HepG2 (cell line): Measurements from ENCODE around the gene ACADVL. TPM values are rescaled to one million over a fixed set of nuclear protein-coding genes. Genes with fewer than 3 reads are reported as not detected.

Source experiments
- CCAR2 ChIP-seq: fragments of 200-400 bp; formaldehyde crosslinking; optimal IDR thresholded peaks from 2 replicates; pipeline ENCODE3; 2018; ENCODE audit warnings: low read depth, mild to moderate bottlenecking, low read length, moderate library complexity
- CTCF ChIP-seq: sonication (generic); formaldehyde crosslinking; IDR thresholded peaks from 2 replicates; pipeline ENCODE4 v1.5.0; 2020; ENCODE audit warnings: mild to moderate bottlenecking, missing genetic modification reagents, moderate library complexity
- FOXK1 ChIP-seq: sonication (generic); formaldehyde crosslinking; IDR thresholded peaks from 2 replicates; pipeline ENCODE4 v1.4.0; 2020; ENCODE audit warnings: low read depth, missing genetic modification reagents, borderline replicate concordance
- GATAD1 ChIP-seq: IDR thresholded peaks from 2 replicates; pipeline ENCODE4 v1.6.1; 2016; ENCODE audit warnings: missing genetic modification reagents, missing compliant biosample characterization
- IRX3 ChIP-seq: sonication (generic); formaldehyde crosslinking; IDR thresholded peaks from 2 replicates; pipeline ENCODE4 v1.8.1; 2023; ENCODE audit warnings: mild to moderate bottlenecking, low read depth, missing genetic modification reagents, borderline replicate concordance
- MIER2 ChIP-seq: IDR thresholded peaks from 2 replicates; pipeline ENCODE4 v1.6.1; 2016; ENCODE audit warnings: missing biosample characterization, missing genetic modification reagents
- MTA3 ChIP-seq: sonication (generic); formaldehyde crosslinking; IDR thresholded peaks from 2 replicates; pipeline ENCODE4 v1.4.0; 2020; ENCODE audit warnings: missing genetic modification reagents
- ONECUT2 ChIP-seq: sonication (generic); formaldehyde crosslinking; IDR thresholded peaks from 2 replicates; pipeline ENCODE4 v1.4.0; 2020; ENCODE audit warnings: missing genetic modification reagents
- POLR2A ChIP-seq, 2 experiments: IDR thresholded peaks; 2 replicates each; pipeline ENCODE4 v1.6.1; 2011; ENCODE audit warnings: low read depth in 2 of 2, low read length in 2 of 2, mild to moderate bottlenecking in 1 of 2, moderate library complexity in 1 of 2; ENCODE audit not compliant: insufficient read depth in 1 of 2
- SOX5 ChIP-seq: IDR thresholded peaks from 2 replicates; pipeline ENCODE4 v1.6.1; 2016; ENCODE audit warnings: borderline replicate concordance
- SP1 ChIP-seq, 2 experiments: fragments of 450-650 bp in 1 of 2; sonication (generic) in 1 of 2; formaldehyde crosslinking in 1 of 2; IDR thresholded peaks; 2 replicates each; pipeline versions ENCODE4 v1.4.0 to v1.6.1; 2016 to 2020; ENCODE audit warnings: missing genetic modification reagents in 1 of 2
- SP2 ChIP-seq: sonication (generic); formaldehyde crosslinking; IDR thresholded peaks from 2 replicates; pipeline ENCODE4 v1.5.1; 2020; ENCODE audit warnings: mild to moderate bottlenecking, missing genetic modification reagents
- TEAD2 ChIP-seq: sonication (generic); formaldehyde crosslinking; IDR thresholded peaks from 2 replicates; pipeline ENCODE4 v1.9.0; 2021; ENCODE audit warnings: missing genetic modification reagents
- THAP7 ChIP-seq: sonication (generic); formaldehyde crosslinking; IDR thresholded peaks from 2 replicates; pipeline ENCODE4 v1.8.1; 2023; ENCODE audit warnings: mild to moderate bottlenecking, missing genetic modification reagents
- TSC22D2 ChIP-seq: sonication (generic); formaldehyde crosslinking; IDR thresholded peaks from 2 replicates; pipeline ENCODE4 v1.5.1; 2020; ENCODE audit warnings: missing genetic modification reagents, mild to moderate bottlenecking, borderline replicate concordance
- ZBTB26 ChIP-seq: IDR thresholded peaks from 2 replicates; pipeline ENCODE4 v1.6.1; 2016; ENCODE audit warnings: missing compliant biosample characterization, missing genetic modification reagents, borderline replicate concordance
- ZBTB42 ChIP-seq: sonication (generic); formaldehyde crosslinking; IDR thresholded peaks from 2 replicates; pipeline ENCODE4 v1.5.0; 2020; ENCODE audit warnings: mild to moderate bottlenecking, missing genetic modification reagents
- ZBTB44 ChIP-seq: sonication (generic); formaldehyde crosslinking; IDR thresholded peaks from 2 replicates; pipeline ENCODE4 v1.4.0; 2020; ENCODE audit warnings: missing genetic modification reagents
- ZKSCAN8 ChIP-seq: IDR thresholded peaks from 2 replicates; pipeline ENCODE4 v1.6.1; 2016; ENCODE audit warnings: borderline replicate concordance, missing genetic modification reagents, missing compliant biosample characterization
- ZNF569 ChIP-seq: sonication (generic); formaldehyde crosslinking; IDR thresholded peaks from 2 replicates; pipeline ENCODE4 v1.5.0; 2020; ENCODE audit warnings: mild to moderate bottlenecking, missing genetic modification reagents, moderate library complexity, borderline replicate concordance
- ZNF572 ChIP-seq: sonication (generic); formaldehyde crosslinking; IDR thresholded peaks from 2 replicates; pipeline ENCODE4 v1.5.1; 2020; ENCODE audit warnings: mild to moderate bottlenecking, missing genetic modification reagents
- ZNF660 ChIP-seq: sonication (generic); formaldehyde crosslinking; IDR thresholded peaks from 2 replicates; pipeline ENCODE4 v1.5.1; 2020; ENCODE audit warnings: mild to moderate bottlenecking, low read depth, missing genetic modification reagents, borderline replicate concordance
- ZNF709 ChIP-seq: sonication (generic); formaldehyde crosslinking; IDR thresholded peaks from 2 replicates; pipeline ENCODE4 v1.5.0; 2020; ENCODE audit warnings: mild to moderate bottlenecking, missing genetic modification reagents
- ZNF749 ChIP-seq: sonication (generic); formaldehyde crosslinking; IDR thresholded peaks from 2 replicates; pipeline ENCODE4 v1.8.0; 2022; ENCODE audit warnings: mild to moderate bottlenecking, missing genetic modification reagents, moderate library complexity, borderline replicate concordance
- ZNF83 ChIP-seq: sonication (generic); formaldehyde crosslinking; IDR thresholded peaks from 2 replicates; pipeline ENCODE4 v1.4.0; 2020; ENCODE audit warnings: missing genetic modification reagents, mild to moderate bottlenecking, borderline replicate concordance
- ZSCAN29 ChIP-seq: sonication (generic); formaldehyde crosslinking; conservative IDR thresholded peaks from 2 replicates; pipeline ENCODE4 v1.4.0; 2020; ENCODE audit warnings: mild to moderate bottlenecking, missing genetic modification reagents
- polyA plus RNA-seq, 8 experiments: library from polyadenylated mRNA; depleted of rRNA in 3 of 8; stranded (reverse) in 7 of 8; unstranded in 1 of 8; fragments of >200 nt; fragmentation: Illumina TruSeq in 4 of 8; extraction: Trizol in 4 of 8; gene quantifications; 2 replicates each; pipeline versions ENCODE4 v1.2.1 to v1.2.3, GENCODE V29; 2011 to 2016; ENCODE audit warnings: low read depth in 4 of 8, missing spikeins in 1 of 8, mixed read lengths in 1 of 8; ENCODE audit not compliant: insufficient read depth in 1 of 8
- total RNA-seq, 5 experiments: library from RNA; depleted of rRNA; stranded (reverse); fragments of >200 nt; fragmentation: Illumina TruSeq; extraction: Trizol; gene quantifications; 2 replicates each; pipeline ENCODE4 v1.2.3, GENCODE V29; 2016; ENCODE audit warnings: low read depth in 1 of 5

The ACADVL gene
- total and polyA plus RNA-seq, 2 of the 13 experiments (the other 11 are each of a cell fraction or from before 2014, with no cell fraction given), result 219 to 412 TPM

- TF ChIP-seq MIER2 (peak; percentile 36; the same call in 1 of the 2 replicates), ZNF709 (CRISPR knock-in tag) (peak; percentile 36; the same call in 1 of the 2 replicates), TEAD2 (CRISPR knock-in tag) (no peak), ZNF660 (no peak), ZBTB42 (CRISPR knock-in tag) (no peak), ZNF569 (CRISPR knock-in tag) (no peak; the same call in 1 of the 2 replicates), TSC22D2 (CRISPR knock-in tag) (peak; percentile 65), SP2 (CRISPR knock-in tag) (no peak), CTCF (peak; percentile 64), FOXK1 (CRISPR knock-in tag) (peak; percentile 97), IRX3 (CRISPR knock-in tag) (no peak), ZSCAN29 (CRISPR knock-in tag) (no peak; the same call in 1 of the 2 replicates), ONECUT2 (CRISPR knock-in tag) (no peak), ZKSCAN8 (CRISPR knock-in tag) (no peak), ZBTB44 (CRISPR knock-in tag) (peak; percentile 79; the same call in 1 of the 2 replicates), SOX5 (CRISPR knock-in tag) (peak; percentile 73), ZNF83 (CRISPR knock-in tag) (no peak; the same call in 1 of the 2 replicates), ZNF572 (CRISPR knock-in tag) (no peak), POLR2A (IDR thresholded peaks at IDR 0.05; ENCODE audit: insufficient read depth in 1 of 2, low read depth in 2 of 2, low read length in 2 of 2) (peak; percentile 22 to 66; a peak in 3 of 4 replicates), MTA3 (CRISPR knock-in tag) (no peak), SP1 (IDR thresholded peaks at IDR 0.05) (no peak), SP1 (CRISPR knock-in tag; IDR thresholded peaks at IDR 0.05) (peak; percentile 99), CCAR2 (peak; percentile 48), ZBTB26 (CRISPR knock-in tag) (peak; percentile 76; the same call in 1 of the 2 replicates), GATAD1 (CRISPR knock-in tag) (peak; percentile 91), ZNF749 (CRISPR knock-in tag) (peak; percentile 24; the same call in 1 of the 2 replicates), THAP7 (CRISPR knock-in tag) (no peak)
These were observed 23.1 kb downstream of the ACADVL start (continued) for GRCh38 chr17:7242717-7243452.
